Upper lobe of left lung (tissue), 6 donors: ENCODE data around the gene PREX1. TPM values are rescaled to one million over a fixed set of nuclear protein-coding genes. Genes with fewer than 3 reads are reported as not detected.

Experiments
- ATAC-seq, 2 donors: fragments of 200-7000 bp; cut with Tn5 transposase; one replicate each; pipeline ENCODE4 v1.9.1; 2022; ENCODE audit warnings: mild to moderate bottlenecking in 2 of 2, moderate library complexity in 2 of 2; ENCODE audit not compliant: low FRiP score in 2 of 2
- DNase-seq, 2 donors: peaks; one replicate each; pipeline ENCODE4 v3.0.0-alpha.2; 2019 to 2020
- H3K27ac ChIP-seq, 4 donors: fragments of 200-600 bp; sonication (generic); one replicate each; pipeline ENCODE4 v1.5.1; 2016 to 2019
- H3K27me3 ChIP-seq, 4 donors: fragments of 200-600 bp; sonication (generic); one replicate each; pipeline ENCODE4 v1.5.1; 2017 to 2019
- H3K36me3 ChIP-seq, 4 donors: fragments of 200-600 bp; sonication (generic); one replicate each; pipeline ENCODE4 v1.5.1; 2016 to 2019
- H3K4me1 ChIP-seq, 4 donors: fragments of 200-600 bp; sonication (generic); one replicate each; pipeline ENCODE4 v1.5.1; 2018 to 2019
- H3K4me3 ChIP-seq, 4 donors: fragments of 200-600 bp; sonication (generic); one replicate each; pipeline ENCODE4 v1.5.1; 2017 to 2019; ENCODE audit warnings: mild to moderate bottlenecking in 2 of 4, moderate library complexity in 1 of 4
- H3K9me3 ChIP-seq, 4 donors: fragments of 200-600 bp; sonication (generic); one replicate each; pipeline ENCODE4 v1.5.1; 2018 to 2019
- EP300 ChIP-seq, 4 donors: sonication (generic); formaldehyde crosslinking; IDR thresholded peaks; one replicate each; pipeline ENCODE4 v1.5.1; 2017; ENCODE audit warnings: antibody characterized with exemption in 4 of 4, control low read depth in 2 of 4
- POLR2A ChIP-seq, 4 donors: fragments of 450-650 bp; IDR thresholded peaks; one replicate each; pipeline ENCODE4 v1.5.1; 2016 to 2017; ENCODE audit warnings: antibody characterized with exemption in 4 of 4, mild to moderate bottlenecking in 2 of 4
- POLR2AphosphoS5 ChIP-seq, 2 donors: sonication (generic); formaldehyde crosslinking; IDR thresholded peaks; one replicate each; pipeline ENCODE4 v1.5.1; 2017; ENCODE audit warnings: antibody characterized with exemption in 2 of 2
- WGBS, 2 donors: methylation state at CpG; one replicate each; pipeline ENCODE4 v1.1.5; 2017 to 2018; 5-methylcytosine and 5-hydroxymethylcytosine counted together
- total RNA-seq, 6 donors: library from RNA; depleted of rRNA in 4 of 6; stranded (reverse); fragments of >200 nt in 4 of 6; gene quantifications; one replicate each; pipeline versions ENCODE4 v1.1.0 to v1.2.1, GENCODE V29; 2016 to 2021
- TF ChIP-seq, protein P1 (sequence below), 6 experiments: fragments of 450-650 bp in 4 of 6; fragments of 200-600 bp in 2 of 6; sonication (generic) in 2 of 6; IDR thresholded peaks; one replicate each; pipeline ENCODE4 v1.5.1; 2016 to 2019; ENCODE audit warnings: antibody characterized with exemption in 6 of 6
- donor health status: DM: no; HTN: no; CAD: no; lungs with moderate emphysema.
- donor health status: DM: no; HTN: yes; CAD: no; lungs with severe emphysema.

Gene PREX1
- total RNA-seq, 6 donors from 2014 or later: 42.8 to 177 (median 74.6) TPM

DNA sequence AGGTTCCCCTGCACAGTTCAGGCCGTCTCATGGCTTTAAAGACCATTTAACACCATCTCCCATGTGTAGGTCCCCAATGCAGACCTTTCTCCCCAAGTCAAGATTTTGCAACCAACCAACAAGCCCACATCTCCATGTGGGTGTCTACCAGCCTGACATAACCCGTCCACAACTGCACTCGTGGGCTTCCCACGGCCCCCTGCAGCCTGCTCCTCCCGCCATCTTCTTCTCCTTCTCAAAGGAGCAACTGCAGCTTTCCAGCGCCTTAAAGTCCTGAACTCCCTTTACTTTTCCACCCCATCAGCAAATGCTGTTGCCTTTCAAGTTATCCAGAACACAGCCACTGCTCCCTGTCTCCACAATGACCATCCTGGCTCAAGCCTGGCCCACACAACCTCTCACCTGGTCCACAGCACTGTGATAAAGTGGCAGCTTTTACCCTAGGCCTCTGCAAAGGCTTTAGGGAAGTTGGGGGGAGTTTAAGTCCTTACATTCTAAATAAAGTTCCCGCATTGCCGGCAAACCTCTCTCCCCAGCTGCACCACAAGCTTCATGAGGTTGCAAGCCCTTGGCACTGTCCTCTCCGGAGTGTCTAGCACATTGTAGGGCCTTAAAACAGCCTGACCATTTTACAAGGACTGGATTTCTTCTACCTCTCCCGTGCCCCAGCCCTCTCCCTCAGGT, 140.5 kb downstream of the PREX1 start:
- Histone ChIP-seq H3K9me3 (no peaks in the 10 kb centered on the region), H3K4me3 (no peak overlapping the region), H3K27ac (peak overlapping the region in 3 of 4 donors; percentile 17 to 71 (median 46)), H3K4me1 (peaks cover 63 to 90% (median 72%) of the 10 kb centered on the region in 4 donors), H3K27me3 (no peaks in the 10 kb centered on the region), H3K36me3 (peaks cover 0 to 44% (median 16%) of the 10 kb centered on the region in 4 donors)
- no peak for DNase-seq
- WGBS, 2 donors: 80 to 81% methylated on average over 10 of the region's 10 CpGs
- TF ChIP-seq, protein P1, sequence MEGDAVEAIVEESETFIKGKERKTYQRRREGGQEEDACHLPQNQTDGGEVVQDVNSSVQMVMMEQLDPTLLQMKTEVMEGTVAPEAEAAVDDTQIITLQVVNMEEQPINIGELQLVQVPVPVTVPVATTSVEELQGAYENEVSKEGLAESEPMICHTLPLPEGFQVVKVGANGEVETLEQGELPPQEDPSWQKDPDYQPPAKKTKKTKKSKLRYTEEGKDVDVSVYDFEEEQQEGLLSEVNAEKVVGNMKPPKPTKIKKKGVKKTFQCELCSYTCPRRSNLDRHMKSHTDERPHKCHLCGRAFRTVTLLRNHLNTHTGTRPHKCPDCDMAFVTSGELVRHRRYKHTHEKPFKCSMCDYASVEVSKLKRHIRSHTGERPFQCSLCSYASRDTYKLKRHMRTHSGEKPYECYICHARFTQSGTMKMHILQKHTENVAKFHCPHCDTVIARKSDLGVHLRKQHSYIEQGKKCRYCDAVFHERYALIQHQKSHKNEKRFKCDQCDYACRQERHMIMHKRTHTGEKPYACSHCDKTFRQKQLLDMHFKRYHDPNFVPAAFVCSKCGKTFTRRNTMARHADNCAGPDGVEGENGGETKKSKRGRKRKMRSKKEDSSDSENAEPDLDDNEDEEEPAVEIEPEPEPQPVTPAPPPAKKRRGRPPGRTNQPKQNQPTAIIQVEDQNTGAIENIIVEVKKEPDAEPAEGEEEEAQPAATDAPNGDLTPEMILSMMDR (IDR thresholded peaks at IDR 0.05): no peak
- TF ChIP-seq POLR2AphosphoS5 (IDR thresholded peaks at IDR 0.05) (no peak), POLR2A (IDR thresholded peaks at IDR 0.05) (no peak), EP300 (IDR thresholded peaks at IDR 0.05) (no peak)
- no peak for ATAC-seq

DNA sequence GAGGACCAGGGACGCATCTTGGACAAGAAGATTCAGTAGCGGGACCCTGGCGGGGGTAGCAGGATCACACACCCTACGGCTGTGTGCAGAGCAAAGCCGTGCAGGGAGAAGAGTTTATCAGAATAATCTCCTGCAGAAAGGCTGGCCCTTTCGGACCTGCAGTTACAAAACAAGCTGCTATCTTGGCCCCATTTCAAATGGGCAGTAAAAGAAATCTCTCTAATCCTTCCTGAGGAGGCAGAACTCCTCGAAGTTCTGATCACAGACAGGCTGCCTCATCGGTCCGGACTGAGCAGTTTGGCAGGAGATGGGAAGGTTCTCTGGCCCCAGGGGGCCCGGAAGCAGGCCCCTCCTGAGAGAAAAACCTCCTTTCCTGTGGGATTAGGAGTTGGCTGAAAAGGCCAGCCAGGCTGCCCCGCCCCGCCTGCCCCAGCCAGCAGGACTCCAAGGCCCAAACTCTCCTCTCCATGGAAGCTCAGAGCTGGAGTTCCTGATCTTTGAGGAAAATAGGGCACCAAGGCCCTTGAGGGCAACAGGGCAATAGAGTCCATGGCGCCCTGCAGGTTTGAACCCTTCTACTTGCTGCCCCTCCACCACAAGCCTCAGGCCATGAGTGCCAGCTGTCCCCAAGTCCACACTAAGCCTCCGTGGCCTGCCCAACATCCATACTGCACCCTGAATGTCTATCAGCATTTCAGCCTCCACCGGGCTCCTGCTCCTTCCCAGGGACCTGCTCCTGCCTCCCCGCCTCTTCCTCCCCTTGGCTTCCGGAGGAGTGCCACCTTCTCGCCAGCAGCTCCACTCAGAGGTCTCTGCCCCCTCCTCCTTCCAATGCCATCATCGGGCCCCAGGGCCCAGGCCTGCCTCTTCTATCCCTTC, 141.3 kb downstream of the PREX1 start:
- H3K36me3 ChIP-seq: peaks cover 0 to 49% (median 15%) of the 10 kb centered on the region in 4 donors
- no peaks in the 10 kb centered on the region for H3K9me3 ChIP-seq
- peaks cover 66 to 91% (median 79%) of the 10 kb centered on the region in 4 donors for H3K4me1 ChIP-seq
- DNase-seq: peak in 1 of 2 donors; percentile 78
- H3K4me3 ChIP-seq: no peak overlapping the region
- WGBS, 2 donors: 58 to 59% methylated on average over 15 to 19 of the region's 19 CpGs
- TF ChIP-seq POLR2AphosphoS5 (IDR thresholded peaks at IDR 0.05): no peak
- TF ChIP-seq EP300 (IDR thresholded peaks at IDR 0.05): no peak
- no peak for TF ChIP-seq POLR2A (IDR thresholded peaks at IDR 0.05)
- TF ChIP-seq, protein P1 (IDR thresholded peaks at IDR 0.05): no peak
- ATAC-seq: no peak
- no peaks in the 10 kb centered on the region for H3K27me3 ChIP-seq
- peak overlapping the region in 3 of 4 donors; percentile 17 to 71 (median 46) for H3K27ac ChIP-seq

DNA sequence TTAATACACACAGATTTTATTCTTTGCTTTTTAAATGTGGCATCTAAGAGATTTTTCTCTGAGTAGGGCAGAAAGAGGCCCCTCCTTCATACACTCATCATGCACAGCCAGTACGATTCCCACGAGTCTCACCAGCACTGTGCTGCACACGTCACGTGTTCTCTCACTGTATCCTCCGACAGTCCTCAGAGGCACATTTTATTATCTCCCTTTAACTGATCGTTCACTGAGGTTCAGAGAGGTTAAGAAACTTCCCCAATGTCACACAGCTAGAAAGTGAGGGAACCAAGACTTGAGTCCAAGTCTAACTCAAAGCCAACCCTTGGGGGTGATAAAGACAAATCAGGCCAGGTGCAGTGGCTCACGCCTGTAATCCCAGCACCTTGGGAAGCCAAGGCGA, 142.5 kb downstream of the PREX1 start:
- Histone ChIP-seq H3K36me3 (peaks cover 0 to 52% (median 16%) of the 10 kb centered on the region in 4 donors), H3K4me1 (peaks cover 60 to 79% (median 71%) of the 10 kb centered on the region in 4 donors), H3K27me3 (no peaks in the 10 kb centered on the region), H3K4me3 (no peak overlapping the region), H3K27ac (peak overlapping the region in 2 of 4 donors; percentile 45 to 56), H3K9me3 (no peaks in the 10 kb centered on the region)
- no peak for TF ChIP-seq POLR2A (IDR thresholded peaks at IDR 0.05)
- no peak for TF ChIP-seq POLR2AphosphoS5 (IDR thresholded peaks at IDR 0.05)
- no peak for TF ChIP-seq EP300 (IDR thresholded peaks at IDR 0.05)
- TF ChIP-seq, protein P1 (IDR thresholded peaks at IDR 0.05): no peak
- ATAC-seq (no peak), DNase-seq (no peak)
- WGBS, 2 donors: 80 to 84% methylated on average over 8 of the region's 8 CpGs

DNA sequence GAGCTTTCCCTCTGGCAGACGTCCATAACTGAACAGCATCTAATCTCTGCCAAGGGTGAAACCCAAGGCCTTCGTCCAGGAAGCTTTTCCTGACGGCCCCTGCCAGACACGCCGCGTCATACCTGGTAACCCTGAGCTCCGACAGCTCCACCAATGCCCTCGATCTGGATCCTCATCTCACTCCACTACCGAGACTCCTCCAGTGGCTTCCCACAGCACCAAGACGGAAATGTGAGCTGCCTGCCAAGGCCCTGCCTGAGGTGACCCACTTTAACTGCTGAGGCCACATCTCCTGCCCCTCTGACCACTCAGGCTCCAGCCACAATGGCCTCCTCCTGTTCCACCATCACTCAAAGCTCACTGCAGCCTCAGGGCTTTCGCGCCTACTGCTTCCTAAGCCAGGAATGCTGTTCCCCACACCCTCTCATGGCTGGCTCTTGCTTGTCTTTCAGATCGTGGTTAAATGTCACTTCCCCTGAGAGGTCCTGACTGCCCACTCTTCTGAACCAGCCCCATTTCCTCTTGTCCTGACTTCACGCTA, 143.2 kb downstream of the PREX1 start:
- H3K4me1 ChIP-seq: peaks cover 60 to 75% (median 71%) of the 10 kb centered on the region in 4 donors
- 63 to 71% methylated on average over 14 of the region's 14 CpGs for WGBS, 2 donors
- no peaks in the 10 kb centered on the region for H3K9me3 ChIP-seq
- no peaks in the 10 kb centered on the region for H3K27me3 ChIP-seq
- H3K36me3 ChIP-seq: peaks cover 0 to 55% (median 21%) of the 10 kb centered on the region in 4 donors
- H3K4me3 ChIP-seq: no peak overlapping the region
- no peak for DNase-seq
- peak overlapping the region in 3 of 4 donors; percentile 45 to 56 (median 56) for H3K27ac ChIP-seq
- no peak for ATAC-seq
- TF ChIP-seq POLR2AphosphoS5 (IDR thresholded peaks at IDR 0.05) (no peak), POLR2A (IDR thresholded peaks at IDR 0.05) (no peak), EP300 (IDR thresholded peaks at IDR 0.05) (no peak)
- TF ChIP-seq, protein P1 (IDR thresholded peaks at IDR 0.05): no peak
